ENCODE data around the gene SNAPC5.

Gene SNAPC5

DNA sequence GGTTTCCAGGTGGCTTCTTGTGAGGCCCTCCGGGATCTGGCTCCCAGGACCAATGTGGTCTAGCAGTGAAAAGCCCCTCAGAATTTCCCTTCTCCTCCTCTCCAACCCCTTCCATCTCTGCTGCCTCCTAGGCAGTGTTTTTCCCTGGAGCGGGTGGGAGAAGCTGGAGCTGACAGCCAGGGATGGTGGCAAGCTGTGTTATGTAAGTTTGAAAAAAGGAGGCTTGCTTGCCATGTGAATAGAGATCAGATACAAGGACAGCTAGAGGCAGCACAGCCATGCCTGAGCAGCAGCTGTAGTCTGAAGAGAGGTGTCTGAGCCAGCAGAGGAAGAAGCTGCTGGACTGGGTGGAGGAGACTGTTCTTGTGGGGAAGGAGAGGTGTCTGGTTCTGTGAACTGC is 20.6 kb downstream of the SNAPC5 start:
- Histone ChIP-seq H3K9me2 (replicated peaks; ENCODE audit: low read depth, low read length) (no peaks in the 10 kb centered on the region), H3K4me2 (ENCODE audit: low read depth, low read length, poor library complexity, severe bottlenecking) (no peak overlapping the region), H3K27me3 (ENCODE audit: insufficient read depth, low read length, poor library complexity, severe bottlenecking) (no peaks in the 10 kb centered on the region), H3K79me2 (ENCODE audit: insufficient read depth, low read length) (no peaks in the 10 kb centered on the region), H3F3A (ENCODE audit: low read depth) (no peaks in the 10 kb centered on the region), H2AFZ (ENCODE audit: low read length) (no peak overlapping the region), H3K4me3 (ENCODE audit: low read length, poor library complexity, severe bottlenecking) (no peak overlapping the region), H3K9ac (ENCODE audit: low read depth, low read length, poor library complexity, severe bottlenecking) (no peak overlapping the region), H3K4me1 (ENCODE audit: insufficient read depth, low read length, poor library complexity, severe bottlenecking) (no peaks in the 10 kb centered on the region), H3K36me3 (ENCODE audit: insufficient read depth, low read length) (peaks cover 10% of the 10 kb centered on the region; the same call in 1 of the 2 replicates), H4K20me1 (ENCODE audit: insufficient read depth, low read length, poor library complexity, severe bottlenecking) (no peaks in the 10 kb centered on the region), H3K9me3 (ENCODE audit: insufficient read depth, low read depth, low read length) (no peaks in the 10 kb centered on the region)
- TF ChIP-seq, protein P1, sequence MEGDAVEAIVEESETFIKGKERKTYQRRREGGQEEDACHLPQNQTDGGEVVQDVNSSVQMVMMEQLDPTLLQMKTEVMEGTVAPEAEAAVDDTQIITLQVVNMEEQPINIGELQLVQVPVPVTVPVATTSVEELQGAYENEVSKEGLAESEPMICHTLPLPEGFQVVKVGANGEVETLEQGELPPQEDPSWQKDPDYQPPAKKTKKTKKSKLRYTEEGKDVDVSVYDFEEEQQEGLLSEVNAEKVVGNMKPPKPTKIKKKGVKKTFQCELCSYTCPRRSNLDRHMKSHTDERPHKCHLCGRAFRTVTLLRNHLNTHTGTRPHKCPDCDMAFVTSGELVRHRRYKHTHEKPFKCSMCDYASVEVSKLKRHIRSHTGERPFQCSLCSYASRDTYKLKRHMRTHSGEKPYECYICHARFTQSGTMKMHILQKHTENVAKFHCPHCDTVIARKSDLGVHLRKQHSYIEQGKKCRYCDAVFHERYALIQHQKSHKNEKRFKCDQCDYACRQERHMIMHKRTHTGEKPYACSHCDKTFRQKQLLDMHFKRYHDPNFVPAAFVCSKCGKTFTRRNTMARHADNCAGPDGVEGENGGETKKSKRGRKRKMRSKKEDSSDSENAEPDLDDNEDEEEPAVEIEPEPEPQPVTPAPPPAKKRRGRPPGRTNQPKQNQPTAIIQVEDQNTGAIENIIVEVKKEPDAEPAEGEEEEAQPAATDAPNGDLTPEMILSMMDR (conservative IDR thresholded peaks at IDR 0.05; ENCODE audit: low read length): no peak
- TF ChIP-seq EZH2phosphoT487 (IDR thresholded peaks at IDR 0.05; ENCODE audit: borderline replicate concordance): no peak

DNA sequence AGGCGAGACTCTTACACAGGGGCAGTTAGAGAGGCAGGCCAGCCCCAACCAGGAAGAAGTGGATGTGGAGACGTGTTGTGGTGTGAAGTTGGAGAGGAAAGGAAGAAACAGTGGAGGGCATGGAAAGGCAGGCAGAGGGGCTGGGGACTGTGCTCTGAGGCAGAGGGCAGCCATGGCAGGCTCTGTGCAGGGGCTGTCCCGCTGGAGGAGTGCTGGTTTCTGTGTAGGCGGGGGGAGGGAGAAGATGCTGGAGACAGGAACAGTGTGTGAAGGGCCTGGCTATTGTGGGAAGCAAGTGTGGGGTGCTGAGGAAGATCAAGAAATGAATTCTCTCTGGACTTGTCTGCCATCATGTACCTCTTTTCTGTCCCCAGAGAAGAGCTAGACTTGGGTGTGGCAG is 21.0 kb downstream of the SNAPC5 start:
- Histone ChIP-seq H3K9ac (ENCODE audit: low read depth, low read length, poor library complexity, severe bottlenecking) (no peak overlapping the region), H3K9me3 (ENCODE audit: insufficient read depth, low read depth, low read length) (no peaks in the 10 kb centered on the region), H4K20me1 (ENCODE audit: insufficient read depth, low read length, poor library complexity, severe bottlenecking) (no peaks in the 10 kb centered on the region), H3K4me2 (ENCODE audit: low read depth, low read length, poor library complexity, severe bottlenecking) (no peak overlapping the region), H2AFZ (ENCODE audit: low read length) (no peak overlapping the region), H3K9me2 (replicated peaks; ENCODE audit: low read depth, low read length) (no peaks in the 10 kb centered on the region), H3F3A (ENCODE audit: low read depth) (no peaks in the 10 kb centered on the region), H3K4me1 (ENCODE audit: insufficient read depth, low read length, poor library complexity, severe bottlenecking) (no peaks in the 10 kb centered on the region), H3K4me3 (ENCODE audit: low read length, poor library complexity, severe bottlenecking) (no peak overlapping the region), H3K79me2 (ENCODE audit: insufficient read depth, low read length) (no peaks in the 10 kb centered on the region), H3K27me3 (ENCODE audit: insufficient read depth, low read length, poor library complexity, severe bottlenecking) (no peaks in the 10 kb centered on the region), H3K36me3 (ENCODE audit: insufficient read depth, low read length) (peaks cover 6% of the 10 kb centered on the region; the same call in 1 of the 2 replicates)
- TF ChIP-seq, protein P1 (conservative IDR thresholded peaks at IDR 0.05; ENCODE audit: low read length): no peak
- TF ChIP-seq EZH2phosphoT487 (IDR thresholded peaks at IDR 0.05; ENCODE audit: borderline replicate concordance): no peak

DNA sequence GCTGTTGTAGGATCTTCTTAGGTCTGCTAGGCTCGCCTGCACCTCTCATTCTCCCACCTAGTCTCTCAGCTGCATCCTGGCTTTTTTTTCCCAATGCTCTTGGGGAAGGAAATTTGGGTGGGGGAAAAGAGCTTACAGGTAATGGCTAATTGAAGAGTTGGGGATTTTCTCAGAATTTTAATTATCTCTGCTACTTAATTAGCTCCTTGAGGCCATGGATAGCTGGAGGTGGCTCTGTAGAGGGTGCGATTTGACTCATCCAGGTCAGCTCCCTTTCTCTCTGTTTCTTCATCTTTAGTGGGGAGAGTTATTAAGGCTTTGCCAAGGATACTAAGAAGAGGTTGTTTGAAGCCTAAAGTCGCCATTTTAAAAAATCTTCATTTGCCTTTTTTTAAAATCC is 22.6 kb downstream of the SNAPC5 start:
- H3K4me2 ChIP-seq (ENCODE audit: low read depth, low read length, poor library complexity, severe bottlenecking): no peak overlapping the region
- H3K9me2 ChIP-seq (replicated peaks; ENCODE audit: low read depth, low read length): no peaks in the 10 kb centered on the region
- no peaks in the 10 kb centered on the region for H4K20me1 ChIP-seq (ENCODE audit: insufficient read depth, low read length, poor library complexity, severe bottlenecking)
- no peak for TF ChIP-seq EZH2phosphoT487 (IDR thresholded peaks at IDR 0.05; ENCODE audit: borderline replicate concordance)
- TF ChIP-seq, protein P1 (conservative IDR thresholded peaks at IDR 0.05; ENCODE audit: low read length): no peak
- no peak overlapping the region for H2AFZ ChIP-seq (ENCODE audit: low read length)
- H3K79me2 ChIP-seq (ENCODE audit: insufficient read depth, low read length): no peaks in the 10 kb centered on the region
- no peak overlapping the region for H3K4me3 ChIP-seq (ENCODE audit: low read length, poor library complexity, severe bottlenecking)
- H3K9ac ChIP-seq (ENCODE audit: low read depth, low read length, poor library complexity, severe bottlenecking): no peak overlapping the region
- no peaks in the 10 kb centered on the region for H3K27me3 ChIP-seq (ENCODE audit: insufficient read depth, low read length, poor library complexity, severe bottlenecking)
- H3F3A ChIP-seq (ENCODE audit: low read depth): no peaks in the 10 kb centered on the region
- no peaks in the 10 kb centered on the region for H3K4me1 ChIP-seq (ENCODE audit: insufficient read depth, low read length, poor library complexity, severe bottlenecking)
- H3K36me3 ChIP-seq (ENCODE audit: insufficient read depth, low read length): peaks cover 12% of the 10 kb centered on the region; the same call in 1 of the 2 replicates
- H3K9me3 ChIP-seq (ENCODE audit: insufficient read depth, low read depth, low read length): no peaks in the 10 kb centered on the region
